SK-N-SH treated with all-trans-retinoic acid at 6 μM for 48 hours (cell line): ENCODE measurements around the gene MYLK.

Experiments
- ARNTL ChIP-seq: fragments of 450-650 bp; formaldehyde crosslinking; IDR thresholded peaks from 2 replicates; pipeline ENCODE4 v1.5.0; 2020; ENCODE audit warnings: low read depth, mild to moderate bottlenecking, moderate library complexity, borderline replicate concordance
- BACH2 ChIP-seq: fragments of 250-450 bp; sonication (Bioruptor Pico); IDR thresholded peaks from 2 replicates; pipeline ENCODE4 v1.9.0; 2021; ENCODE audit warnings: mild to moderate bottlenecking, borderline replicate concordance
- CSDC2 ChIP-seq: fragments of 250-450 bp; sonication (Bioruptor Pico); IDR thresholded peaks from 2 replicates; pipeline ENCODE4 v1.5.0; 2020; ENCODE audit warnings: mild to moderate bottlenecking, moderate library complexity
- ISL1 ChIP-seq: fragments of 250-450 bp; sonication (Bioruptor Pico); IDR thresholded peaks from 2 replicates; pipeline ENCODE4 v2.1.2; 2022; ENCODE audit warnings: mild to moderate bottlenecking, moderate library complexity
- RARB ChIP-seq: fragments of 250-450 bp; sonication (Bioruptor Pico); IDR thresholded peaks from 2 replicates; pipeline ENCODE4 v1.8.0; 2021; ENCODE audit warnings: mild to moderate bottlenecking, moderate library complexity
- TOX ChIP-seq: fragments of 250-450 bp; sonication (Bioruptor Pico); IDR thresholded peaks from 2 replicates; pipeline ENCODE4 v1.8.0; 2021; ENCODE audit warnings: mild to moderate bottlenecking, moderate library complexity, borderline replicate concordance
- TSHZ2 ChIP-seq: fragments of 250-450 bp; sonication (Bioruptor Pico); IDR thresholded peaks from 2 replicates; pipeline ENCODE4 v1.5.0; 2020; ENCODE audit warnings: mild to moderate bottlenecking, moderate library complexity
- ZFP3 ChIP-seq: fragments of 250-450 bp; sonication (Bioruptor Pico); IDR thresholded peaks from 2 replicates; pipeline ENCODE4 v1.5.0; 2020; ENCODE audit warnings: mild to moderate bottlenecking, moderate library complexity
- ZFP30 ChIP-seq: fragments of 450-650 bp; formaldehyde crosslinking; IDR thresholded peaks from 2 replicates; pipeline ENCODE4 v1.5.0; 2022; ENCODE audit warnings: mild to moderate bottlenecking, moderate library complexity
- ZNF565 ChIP-seq: fragments of 450-650 bp; formaldehyde crosslinking; conservative IDR thresholded peaks from 2 replicates; pipeline ENCODE4 v1.5.0; 2020; ENCODE audit warnings: low read depth, mild to moderate bottlenecking, moderate library complexity
- ZNF70 ChIP-seq: fragments of 450-650 bp; formaldehyde crosslinking; IDR thresholded peaks from 2 replicates; pipeline ENCODE4 v1.5.0; 2020; ENCODE audit warnings: mild to moderate bottlenecking, moderate library complexity
- TF ChIP-seq, protein P1 (sequence below): fragments of 250-450 bp; sonication (Bioruptor Pico); IDR thresholded peaks from 2 replicates; pipeline ENCODE4 v1.5.1; 2021; ENCODE audit warnings: mild to moderate bottlenecking, moderate library complexity
- TF ChIP-seq, protein P2 (sequence below): fragments of 250-450 bp; sonication (Bioruptor Pico); IDR thresholded peaks from 2 replicates; pipeline ENCODE4 v1.8.0; 2020; ENCODE audit warnings: mild to moderate bottlenecking, moderate library complexity, borderline replicate concordance
- TF ChIP-seq, protein P3 (sequence below): fragments of 250-450 bp; sonication (Bioruptor Pico); IDR thresholded peaks from 2 replicates; pipeline ENCODE4 v1.8.0; 2021; ENCODE audit warnings: low read depth, mild to moderate bottlenecking, moderate library complexity, borderline replicate concordance

DNA sequence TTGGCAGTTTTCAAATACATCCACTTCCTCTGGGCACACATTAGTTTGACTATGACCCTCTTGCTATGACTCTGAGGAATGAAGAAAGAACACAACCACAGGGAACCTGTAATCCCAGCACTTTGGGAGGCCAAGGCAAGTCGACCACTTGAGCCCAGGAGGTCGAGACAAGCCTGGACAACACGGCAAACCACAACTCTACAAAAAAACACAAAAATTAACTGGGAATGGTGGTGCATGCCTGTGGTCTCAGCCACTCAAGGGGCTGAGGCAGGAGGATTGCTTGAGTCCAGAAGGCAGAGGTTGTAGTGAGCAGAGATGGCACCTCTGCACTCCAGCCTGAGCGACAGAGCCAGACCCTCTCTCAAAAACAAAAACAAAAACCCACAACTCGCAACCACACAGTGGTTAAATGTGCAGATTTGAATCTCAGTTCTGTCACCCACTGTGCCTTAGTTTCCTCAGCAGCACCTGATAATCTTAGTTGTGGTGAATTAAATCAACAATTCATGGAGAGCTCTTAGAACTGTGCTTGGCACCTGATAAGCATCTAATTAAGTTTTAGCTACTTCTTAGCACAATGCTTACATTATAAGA, 65.7 kb downstream of the MYLK start:
- TF ChIP-seq ZNF565 (no peak), RARB (CRISPR knock-in tag) (no peak), ARNTL (no peak), TOX (CRISPR knock-in tag) (no peak), ZFP30 (CRISPR knock-in tag) (no peak), CSDC2 (CRISPR knock-in tag) (no peak), BACH2 (no peak), ISL1 (CRISPR knock-in tag) (no peak), ZFP3 (CRISPR knock-in tag) (no peak), TSHZ2 (CRISPR knock-in tag) (no peak), ZNF70 (CRISPR knock-in tag) (no peak)
- TF ChIP-seq, protein P1, sequence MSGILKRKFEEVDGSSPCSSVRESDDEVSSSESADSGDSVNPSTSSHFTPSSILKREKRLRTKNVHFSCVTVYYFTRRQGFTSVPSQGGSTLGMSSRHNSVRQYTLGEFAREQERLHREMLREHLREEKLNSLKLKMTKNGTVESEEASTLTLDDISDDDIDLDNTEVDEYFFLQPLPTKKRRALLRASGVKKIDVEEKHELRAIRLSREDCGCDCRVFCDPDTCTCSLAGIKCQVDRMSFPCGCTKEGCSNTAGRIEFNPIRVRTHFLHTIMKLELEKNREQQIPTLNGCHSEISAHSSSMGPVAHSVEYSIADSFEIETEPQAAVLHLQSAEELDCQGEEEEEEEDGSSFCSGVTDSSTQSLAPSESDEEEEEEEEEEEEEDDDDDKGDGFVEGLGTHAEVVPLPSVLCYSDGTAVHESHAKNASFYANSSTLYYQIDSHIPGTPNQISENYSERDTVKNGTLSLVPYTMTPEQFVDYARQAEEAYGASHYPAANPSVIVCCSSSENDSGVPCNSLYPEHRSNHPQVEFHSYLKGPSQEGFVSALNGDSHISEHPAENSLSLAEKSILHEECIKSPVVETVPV (CRISPR knock-in tag), result no peak
- TF ChIP-seq, protein P2, sequence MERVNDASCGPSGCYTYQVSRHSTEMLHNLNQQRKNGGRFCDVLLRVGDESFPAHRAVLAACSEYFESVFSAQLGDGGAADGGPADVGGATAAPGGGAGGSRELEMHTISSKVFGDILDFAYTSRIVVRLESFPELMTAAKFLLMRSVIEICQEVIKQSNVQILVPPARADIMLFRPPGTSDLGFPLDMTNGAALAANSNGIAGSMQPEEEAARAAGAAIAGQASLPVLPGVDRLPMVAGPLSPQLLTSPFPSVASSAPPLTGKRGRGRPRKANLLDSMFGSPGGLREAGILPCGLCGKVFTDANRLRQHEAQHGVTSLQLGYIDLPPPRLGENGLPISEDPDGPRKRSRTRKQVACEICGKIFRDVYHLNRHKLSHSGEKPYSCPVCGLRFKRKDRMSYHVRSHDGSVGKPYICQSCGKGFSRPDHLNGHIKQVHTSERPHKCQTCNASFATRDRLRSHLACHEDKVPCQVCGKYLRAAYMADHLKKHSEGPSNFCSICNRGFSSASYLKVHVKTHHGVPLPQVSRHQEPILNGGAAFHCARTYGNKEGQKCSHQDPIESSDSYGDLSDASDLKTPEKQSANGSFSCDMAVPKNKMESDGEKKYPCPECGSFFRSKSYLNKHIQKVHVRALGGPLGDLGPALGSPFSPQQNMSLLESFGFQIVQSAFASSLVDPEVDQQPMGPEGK (CRISPR knock-in tag), result no peak
- TF ChIP-seq, protein P3, sequence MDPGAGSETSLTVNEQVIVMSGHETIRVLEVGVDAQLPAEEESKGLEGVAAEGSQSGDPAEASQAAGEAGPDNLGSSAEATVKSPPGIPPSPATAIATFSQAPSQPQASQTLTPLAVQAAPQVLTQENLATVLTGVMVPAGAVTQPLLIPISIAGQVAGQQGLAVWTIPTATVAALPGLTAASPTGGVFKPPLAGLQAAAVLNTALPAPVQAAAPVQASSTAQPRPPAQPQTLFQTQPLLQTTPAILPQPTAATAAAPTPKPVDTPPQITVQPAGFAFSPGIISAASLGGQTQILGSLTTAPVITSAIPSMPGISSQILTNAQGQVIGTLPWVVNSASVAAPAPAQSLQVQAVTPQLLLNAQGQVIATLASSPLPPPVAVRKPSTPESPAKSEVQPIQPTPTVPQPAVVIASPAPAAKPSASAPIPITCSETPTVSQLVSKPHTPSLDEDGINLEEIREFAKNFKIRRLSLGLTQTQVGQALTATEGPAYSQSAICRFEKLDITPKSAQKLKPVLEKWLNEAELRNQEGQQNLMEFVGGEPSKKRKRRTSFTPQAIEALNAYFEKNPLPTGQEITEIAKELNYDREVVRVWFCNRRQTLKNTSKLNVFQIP (CRISPR knock-in tag), result no peak
